ENCODE measurements around the gene C2CD4D.

C2CD4D gene

GRCh38 chr1:151806170-151806569 is 33.5 kb downstream of the C2CD4D start:
- no peak overlapping the region for H3K27ac ChIP-seq
- ChIA-PET POLR2A (ENCODE audit: low non-redundant PET) (no interaction called here), CTCF (interaction anchor here (0.6 kb wide), 1 partner anchor 379 kb away, joined by 4 read pairs; no protein-coding TSS in a partner anchor)
- no peak for TF ChIP-seq CTCF (conservative IDR thresholded peaks at IDR 0.05; ENCODE audit: low read depth)
- DNase-seq (ENCODE audit: low spot score): no peak

DNA sequence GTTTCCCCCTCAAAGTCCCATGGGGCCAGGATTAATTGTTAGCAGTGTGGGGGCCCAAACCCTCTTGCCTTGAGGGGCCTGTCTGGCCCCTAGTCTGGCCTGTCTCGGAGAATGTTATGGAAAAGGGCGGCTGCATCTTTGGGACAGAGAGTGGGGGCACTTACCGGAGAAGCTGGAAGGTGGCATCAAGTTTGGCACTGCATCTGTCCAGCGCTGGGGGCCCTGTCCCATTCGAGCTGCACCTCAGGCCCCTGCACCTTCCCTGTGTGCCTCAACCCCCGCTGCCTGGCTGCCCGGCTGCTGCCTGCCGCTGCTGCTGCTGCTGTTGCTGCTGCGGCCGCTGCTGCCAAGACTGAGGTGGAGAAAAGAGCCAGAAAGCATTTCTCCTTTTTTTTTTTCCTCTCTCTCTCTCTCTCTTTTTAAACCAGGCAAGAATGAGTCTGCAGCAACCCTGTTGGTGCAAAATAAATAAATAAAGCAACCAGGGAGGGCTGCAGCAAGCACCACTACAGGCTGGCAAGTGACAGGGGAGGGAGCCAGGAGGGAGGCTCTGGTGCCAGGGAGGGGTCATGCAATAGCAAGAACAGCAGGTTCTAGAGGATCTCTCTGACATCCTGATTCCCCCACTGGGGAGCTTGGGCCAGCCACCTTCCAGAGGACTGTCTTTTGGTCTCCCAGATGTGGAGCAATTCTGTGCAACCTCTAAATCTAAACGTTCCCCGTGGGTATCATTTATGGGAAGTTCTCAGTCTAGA is 34.4 kb downstream of the C2CD4D start, which contains the start of gene LINGO4:
LINGO4 (minus strand) TSS at position 354 of the 755 bp plus-strand sequence. CDS start 2,715 bp downstream, outside the sequence.
- TF ChIP-seq CTCF (conservative IDR thresholded peaks at IDR 0.05; ENCODE audit: low read depth): no peak
- H3K27ac ChIP-seq: no peak within 1 kb of the TSS
- POLR2A ChIA-PET (ENCODE audit: low non-redundant PET): no interaction called here
- CTCF ChIA-PET: interaction anchor here (0.6 kb wide), 1 partner anchor 70 kb away, joined by 3 read pairs; no protein-coding TSS in a partner anchor
- DNase-seq (ENCODE audit: low spot score): no peak

DNA sequence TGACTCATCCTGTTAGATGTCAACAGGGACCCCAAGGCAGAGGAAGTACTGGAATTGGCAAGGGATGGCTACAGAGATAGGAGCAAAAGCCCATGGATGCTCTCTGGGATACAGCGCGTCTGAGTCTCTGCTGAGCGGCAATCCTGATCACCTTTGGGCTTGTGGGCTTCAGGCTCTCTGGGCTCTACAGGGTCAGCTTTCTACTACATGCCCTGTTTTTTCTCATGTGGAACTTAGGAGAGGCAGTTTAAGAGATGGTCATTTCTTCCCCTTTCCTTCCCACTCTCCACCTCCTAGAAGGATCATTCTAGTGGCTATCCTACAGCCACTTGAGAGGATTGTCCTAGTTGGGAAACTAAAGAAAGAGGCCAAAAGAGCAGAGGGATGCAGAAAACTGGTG is 35.7 kb downstream of the C2CD4D start:
- no peak overlapping the region for H3K27ac ChIP-seq
- no peak for TF ChIP-seq CTCF (conservative IDR thresholded peaks at IDR 0.05; ENCODE audit: low read depth)
- no peak for DNase-seq (ENCODE audit: low spot score)
- CTCF ChIA-PET: interaction anchor here (0.6 kb wide), 2 partner anchors 13 to 26 kb away, joined by 5 read pairs; partner anchors contain the start of gene TDRKH
- POLR2A ChIA-PET (ENCODE audit: low non-redundant PET): no interaction called here

DNA sequence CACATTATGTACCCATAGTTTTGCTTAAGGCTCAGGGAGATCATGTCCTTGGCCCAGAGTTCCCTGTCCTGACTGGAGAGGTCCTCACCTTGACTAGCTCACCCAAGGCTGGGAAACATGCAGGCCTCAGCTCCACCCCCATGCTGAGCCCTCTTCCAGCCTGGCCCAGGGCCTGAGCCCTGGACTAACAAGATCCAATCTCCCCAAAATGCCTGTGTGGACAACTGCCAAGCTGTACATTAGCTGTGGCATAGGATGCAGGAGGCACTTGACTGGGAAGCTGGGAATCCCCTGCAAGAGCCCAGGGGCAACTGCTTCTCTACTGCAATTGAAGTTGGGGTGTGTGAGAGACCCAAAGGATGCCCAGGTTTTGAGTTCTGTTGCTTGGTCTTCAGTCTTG is 36.5 kb downstream of the C2CD4D start:
- ChIA-PET CTCF (interaction anchor here (0.7 kb wide), 1 partner anchor 551 kb away, joined by 4 read pairs; no protein-coding TSS in a partner anchor), POLR2A (ENCODE audit: low non-redundant PET) (no interaction called here)
- no peak for TF ChIP-seq CTCF (conservative IDR thresholded peaks at IDR 0.05; ENCODE audit: low read depth)
- no peak overlapping the region for H3K27ac ChIP-seq
- DNase-seq (ENCODE audit: low spot score): no peak

- DNase-seq (ENCODE audit: low spot score): no peak
- POLR2A ChIA-PET (ENCODE audit: low non-redundant PET): no interaction called here
- CTCF ChIA-PET: interaction anchor here (0.7 kb wide), 1 partner anchor 550 kb away, joined by 4 read pairs; no protein-coding TSS in a partner anchor
- no peak for TF ChIP-seq CTCF (conservative IDR thresholded peaks at IDR 0.05; ENCODE audit: low read depth)
- no peak overlapping the region for H3K27ac ChIP-seq
Observed at GRCh38 chr1:151802372-151802771, 37.2 kb downstream of the C2CD4D start.

DNA sequence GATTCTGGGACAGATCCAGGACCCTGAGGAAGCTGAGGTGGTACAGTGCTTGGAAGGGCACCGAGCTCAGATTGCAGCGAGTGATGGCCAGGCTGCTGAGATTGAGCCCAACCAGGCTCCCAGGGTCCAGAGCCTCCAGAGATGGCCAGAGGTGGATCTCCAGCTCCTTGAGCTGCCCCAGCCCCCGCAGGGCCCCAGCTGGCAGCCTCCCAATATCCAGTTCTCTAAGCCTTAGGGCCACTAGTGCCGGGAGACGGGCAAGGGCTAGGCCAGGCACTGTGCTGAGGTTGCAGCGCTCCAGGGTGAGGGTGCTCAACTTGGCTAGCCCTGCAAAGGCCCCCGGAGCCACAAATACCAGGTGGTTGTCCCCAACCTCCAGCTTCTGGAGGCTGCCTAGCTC is 37.8 kb downstream of the C2CD4D start:
- no peak for TF ChIP-seq CTCF (conservative IDR thresholded peaks at IDR 0.05; ENCODE audit: low read depth)
- H3K27ac ChIP-seq: no peak overlapping the region
- CTCF ChIA-PET: no interaction called here
- no peak for DNase-seq (ENCODE audit: low spot score)
- POLR2A ChIA-PET (ENCODE audit: low non-redundant PET): no interaction called here
